COR-L47 (cell line): ENCODE measurements around the gene ATL3.
"Not testable (repeated sequence)": the region's sequence is repeated elsewhere in the genome, so short reads cannot be mapped to it uniquely, and the experiment has no call there.

ENCODE experiments used
- DNase-seq: peaks from one replicate; lab custom pipeline; 2025; lab: John Stamatoyannopoulos, UW

Gene ATL3, protein sequence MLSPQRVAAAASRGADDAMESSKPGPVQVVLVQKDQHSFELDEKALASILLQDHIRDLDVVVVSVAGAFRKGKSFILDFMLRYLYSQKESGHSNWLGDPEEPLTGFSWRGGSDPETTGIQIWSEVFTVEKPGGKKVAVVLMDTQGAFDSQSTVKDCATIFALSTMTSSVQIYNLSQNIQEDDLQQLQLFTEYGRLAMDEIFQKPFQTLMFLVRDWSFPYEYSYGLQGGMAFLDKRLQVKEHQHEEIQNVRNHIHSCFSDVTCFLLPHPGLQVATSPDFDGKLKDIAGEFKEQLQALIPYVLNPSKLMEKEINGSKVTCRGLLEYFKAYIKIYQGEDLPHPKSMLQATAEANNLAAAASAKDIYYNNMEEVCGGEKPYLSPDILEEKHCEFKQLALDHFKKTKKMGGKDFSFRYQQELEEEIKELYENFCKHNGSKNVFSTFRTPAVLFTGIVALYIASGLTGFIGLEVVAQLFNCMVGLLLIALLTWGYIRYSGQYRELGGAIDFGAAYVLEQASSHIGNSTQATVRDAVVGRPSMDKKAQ

GRCh38 chr11:63671322-63672155, at the start of gene ATL3:
Gene ATL3, minus strand, starts transcription at chr11:63671376. Its CDS starts 41 bp downstream, at chr11:63671335.
- DNase-seq, result peak; percentile 98

DNA sequence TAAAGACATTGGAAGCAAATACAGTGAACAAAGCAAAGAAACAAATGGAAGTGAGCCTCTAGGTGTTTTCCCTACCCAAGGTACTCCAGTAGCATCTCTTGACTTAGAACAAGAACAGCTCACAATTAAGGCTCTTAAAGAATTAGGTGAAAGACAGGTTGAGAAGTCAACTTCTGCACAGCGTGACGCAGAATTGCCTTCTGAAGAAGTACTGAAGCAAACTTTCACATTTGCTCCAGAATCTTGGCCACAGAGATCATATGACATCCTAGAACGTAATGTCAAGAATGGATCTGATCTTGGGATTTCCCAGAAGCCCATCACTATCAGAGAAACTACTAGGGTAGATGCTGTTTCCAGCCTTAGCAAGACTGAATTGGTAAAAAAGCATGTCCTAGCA, 49.4 kb upstream of the ATL3 start:
- DNase-seq, result no peak

GRCh38 chr11:63719987-63720386, 48.8 kb upstream of the ATL3 start:
- DNase-seq, result no peak

DNA sequence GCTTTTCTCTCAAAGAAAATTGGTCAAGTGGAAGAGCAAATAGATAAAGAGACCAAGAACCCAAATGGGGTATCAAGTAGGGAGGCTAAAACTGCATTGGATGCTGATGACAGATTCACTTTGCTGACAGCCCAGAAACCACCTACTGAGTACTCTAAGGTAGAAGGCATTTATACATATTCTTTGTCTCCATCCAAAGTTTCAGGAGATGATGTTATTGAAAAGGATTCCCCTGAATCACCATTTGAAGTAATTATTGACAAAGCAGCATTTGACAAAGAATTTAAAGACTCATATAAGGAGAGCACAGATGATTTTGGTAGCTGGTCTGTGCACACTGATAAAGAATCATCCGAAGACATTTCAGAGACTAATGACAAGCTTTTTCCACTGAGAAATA, 47.8 kb upstream of the ATL3 start:
- no peak for DNase-seq

DNA sequence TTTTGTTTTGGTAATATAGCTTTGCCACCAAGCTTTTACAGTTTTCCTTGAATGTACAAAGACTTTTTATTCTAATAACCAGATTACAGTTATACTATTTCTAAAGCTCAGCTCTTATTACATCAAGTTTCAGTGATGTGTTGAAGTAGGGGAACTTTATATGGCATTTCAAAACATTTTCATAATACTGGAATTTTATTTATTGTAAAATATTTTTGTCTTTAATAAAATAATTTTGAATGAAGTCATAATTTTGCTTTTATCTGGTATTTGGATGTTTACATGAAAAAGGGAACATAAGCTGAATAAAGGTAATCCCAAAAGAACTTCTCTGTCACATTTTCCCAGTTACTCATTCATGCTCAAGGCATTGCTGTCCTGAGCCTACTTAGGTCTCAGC, 44.9 kb upstream of the ATL3 start:
- no peak for DNase-seq

DNA sequence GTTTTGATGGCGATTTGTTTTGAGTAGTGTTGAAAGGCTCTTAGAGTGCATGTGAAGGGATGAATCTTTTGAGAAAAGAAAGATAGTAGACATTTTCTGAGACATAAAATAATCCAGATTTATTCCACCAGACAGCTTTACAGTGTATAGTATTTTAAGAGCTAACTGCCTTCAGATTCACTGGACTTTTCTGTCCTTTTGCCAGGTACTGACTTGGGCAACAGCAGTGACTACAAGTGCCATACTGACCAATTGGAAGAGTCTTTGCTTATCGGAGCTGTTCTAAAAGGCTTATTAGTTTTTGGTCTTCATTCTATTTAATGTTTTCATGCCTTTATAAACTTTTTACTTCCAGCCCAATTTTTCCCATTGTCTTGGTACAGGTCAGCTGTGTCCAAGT, 42.6 kb upstream of the ATL3 start:
- DNase-seq, result no peak

GRCh38 chr11:63711838-63712237, 40.7 kb upstream of the ATL3 start:
- DNase-seq, result no peak

GRCh38 chr11:63710476-63711217, 39.5 kb upstream of the ATL3 start:
- no peak for DNase-seq

DNA sequence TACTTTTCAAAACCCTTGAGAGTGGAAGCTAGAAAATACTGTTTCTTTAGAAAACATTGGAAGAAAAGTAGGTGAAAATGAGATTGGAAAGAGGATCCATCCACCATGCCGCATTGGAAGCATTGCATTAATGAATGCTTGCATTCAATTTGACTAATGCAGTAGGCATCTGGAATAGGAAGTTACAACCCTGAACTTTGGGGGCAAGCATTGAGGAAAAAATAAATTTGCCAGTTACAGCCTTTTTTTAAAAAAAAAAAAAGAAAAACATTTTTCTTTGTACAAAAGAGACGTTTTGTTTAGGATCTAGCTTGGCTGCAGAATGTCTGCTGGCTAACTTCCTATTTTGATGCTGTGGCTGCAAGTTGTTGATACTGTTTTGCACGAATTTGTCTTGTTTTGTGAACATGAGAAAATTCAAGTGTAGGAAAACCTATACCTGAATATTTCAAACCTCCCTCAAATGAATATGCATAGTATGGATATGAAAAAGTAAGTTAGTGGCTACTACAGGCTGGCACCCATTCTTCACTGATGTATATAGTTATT, 38.2 kb upstream of the ATL3 start:
- DNase-seq, result no peak

DNA sequence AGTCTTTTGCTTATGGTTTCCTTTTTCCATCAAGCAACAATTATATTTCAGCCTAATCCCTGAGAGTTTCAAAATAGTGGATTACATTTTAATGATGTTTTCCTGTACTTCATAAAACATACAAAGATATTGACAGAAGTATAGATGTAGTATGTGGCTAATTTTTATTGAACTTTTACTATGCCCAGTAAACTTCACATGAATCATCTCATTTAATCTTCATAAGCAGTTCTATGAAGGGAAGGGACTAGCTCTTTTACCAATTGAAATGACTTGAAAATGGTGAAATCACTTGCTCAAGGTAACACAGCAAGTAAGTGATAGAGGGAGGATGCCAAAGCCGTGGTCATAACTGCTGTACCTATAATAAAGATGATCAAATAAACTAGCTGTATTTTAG, 37.6 kb upstream of the ATL3 start:
- no peak for DNase-seq

GRCh38 chr11:63705526-63705925, 34.4 kb upstream of the ATL3 start:
- no peak for DNase-seq

- no peak for DNase-seq
Observed at GRCh38 chr11:63699896-63700295, 28.7 kb upstream of the ATL3 start.

DNA sequence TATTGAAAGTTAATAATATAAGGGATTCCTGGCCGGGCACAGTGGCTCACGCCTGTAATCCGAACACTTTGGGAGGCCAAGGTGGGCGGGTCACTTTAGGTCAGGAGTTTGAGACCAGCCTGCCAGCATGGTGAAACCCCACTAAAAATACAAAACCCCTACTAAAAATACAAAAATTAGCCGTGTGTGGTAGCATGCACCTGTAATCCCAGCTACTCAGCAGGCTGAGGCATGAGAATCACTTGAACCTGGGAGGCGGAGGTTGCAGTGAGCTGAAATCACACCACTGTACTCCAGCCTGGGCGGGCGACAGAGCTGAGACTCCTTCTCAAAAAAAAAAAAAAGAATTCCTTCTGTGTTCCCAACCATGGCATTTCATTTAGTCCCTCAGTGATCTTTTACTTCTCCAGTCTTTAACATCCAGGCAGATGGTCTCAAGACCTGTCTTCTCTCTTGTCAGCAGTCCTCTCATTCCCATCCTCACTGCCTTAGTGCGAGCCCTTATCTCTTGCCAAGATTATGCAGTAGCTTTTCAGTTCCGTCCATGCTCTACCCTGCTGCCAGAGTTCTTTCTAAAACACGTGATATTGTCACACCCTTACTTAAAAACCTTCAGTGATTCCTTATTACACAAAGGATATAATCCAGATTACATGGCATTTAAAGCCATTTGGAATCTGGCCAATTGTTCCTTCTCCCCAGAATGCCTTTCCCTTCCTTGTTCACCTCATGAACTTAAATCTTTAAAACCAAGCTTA, 28.0 kb upstream of the ATL3 start:
- DNase-seq, result no peak

GRCh38 chr11:63694596-63694995, 23.4 kb upstream of the ATL3 start:
- no peak for DNase-seq

- DNase-seq, result no peak
Observed at GRCh38 chr11:63687845-63688244, 16.7 kb upstream of the ATL3 start.

DNA sequence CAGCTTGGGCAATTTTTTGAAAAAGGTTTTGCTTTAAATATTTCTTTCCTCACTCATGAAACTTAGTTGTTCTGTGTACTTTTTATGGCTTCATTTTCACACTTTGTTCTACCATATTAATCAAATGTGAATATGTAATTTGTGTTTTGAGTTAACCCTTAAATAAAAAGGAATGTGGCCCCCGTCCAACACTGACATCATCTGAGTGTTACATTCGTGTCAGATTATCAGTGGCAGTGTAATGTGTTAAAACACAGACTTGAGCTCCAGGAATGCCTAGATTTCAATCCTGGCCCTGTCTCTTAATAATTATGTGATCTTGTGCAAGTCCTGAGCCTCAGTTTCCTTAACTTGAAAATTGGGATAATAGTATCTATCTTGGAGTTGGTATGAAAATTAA, 15.8 kb upstream of the ATL3 start:
- DNase-seq, result no peak

- DNase-seq, result not testable (repeated sequence)
Observed at GRCh38 chr11:63685158-63685721, 14.1 kb upstream of the ATL3 start.

- DNase-seq, result no peak
Observed at GRCh38 chr11:63683133-63683991, 12.2 kb upstream of the ATL3 start.

DNA sequence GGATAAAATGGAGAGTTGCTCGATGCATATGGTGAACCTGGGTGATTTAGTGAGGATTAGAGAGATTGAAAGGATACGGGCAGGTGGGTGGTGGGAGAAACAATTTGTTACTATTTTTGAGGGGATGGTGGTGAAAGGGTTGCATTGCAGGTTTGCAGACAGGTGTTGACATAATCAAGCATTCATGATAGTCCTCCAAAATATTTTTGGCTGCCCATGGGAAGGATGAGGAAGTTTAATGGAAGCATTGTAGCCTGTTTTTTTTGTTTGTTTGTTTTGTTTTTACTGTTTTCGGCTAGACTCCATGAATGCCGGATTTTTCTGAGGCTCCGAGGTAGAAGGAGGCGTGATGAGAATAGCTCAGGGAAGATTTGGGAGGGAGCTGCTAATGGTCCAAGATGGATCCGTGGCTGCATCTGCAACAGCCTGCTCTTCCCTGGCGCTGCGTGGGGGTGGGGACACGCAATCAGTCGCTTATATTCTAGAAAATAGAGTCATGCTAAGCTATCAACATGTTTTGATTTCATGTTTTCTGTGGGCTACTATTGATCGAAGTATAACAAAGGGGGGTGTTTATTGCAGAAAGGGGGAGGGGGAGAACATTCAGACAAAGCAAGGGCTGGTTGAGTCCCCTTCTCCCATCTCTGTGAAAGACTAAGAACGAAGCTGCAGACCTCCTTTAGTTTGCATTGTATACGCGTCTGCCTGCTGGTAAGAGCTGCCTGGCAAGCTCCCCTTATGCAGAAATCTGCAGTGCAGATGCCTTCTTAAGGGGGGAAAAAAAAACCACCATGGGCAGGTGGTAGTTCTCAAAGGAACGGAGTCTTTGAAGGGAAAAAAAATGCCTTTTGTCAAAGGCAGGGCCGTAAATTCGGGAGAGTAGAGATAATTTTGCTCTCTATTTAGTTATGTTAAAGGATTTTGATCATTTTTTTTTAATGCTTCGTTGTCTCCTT, 11.2 kb upstream of the ATL3 start:
- DNase-seq, result no peak
